Umbilical cord (tissue), 2 donors: Measurements from ENCODE around the gene ARVCF. TPM values are rescaled to one million over a fixed set of nuclear protein-coding genes. Genes with fewer than 3 reads are reported as not detected.

Source experiments
- DNase-seq: peaks from one replicate; pipeline ENCODE4 v3.0.0-alpha.2; 2015; ENCODE audit warnings: low spot score
- total RNA-seq: library from RNA; depleted of rRNA; stranded (reverse); fragments of >200 nt; gene quantifications from one replicate; pipeline ENCODE4 v1.2.3, GENCODE V29; 2014; ENCODE audit warnings: low replicate concordance; ENCODE audit not compliant: insufficient read depth

ARVCF gene
- total RNA-seq, 1 donor from 2014 or later, result 35.4 TPM

DNA sequence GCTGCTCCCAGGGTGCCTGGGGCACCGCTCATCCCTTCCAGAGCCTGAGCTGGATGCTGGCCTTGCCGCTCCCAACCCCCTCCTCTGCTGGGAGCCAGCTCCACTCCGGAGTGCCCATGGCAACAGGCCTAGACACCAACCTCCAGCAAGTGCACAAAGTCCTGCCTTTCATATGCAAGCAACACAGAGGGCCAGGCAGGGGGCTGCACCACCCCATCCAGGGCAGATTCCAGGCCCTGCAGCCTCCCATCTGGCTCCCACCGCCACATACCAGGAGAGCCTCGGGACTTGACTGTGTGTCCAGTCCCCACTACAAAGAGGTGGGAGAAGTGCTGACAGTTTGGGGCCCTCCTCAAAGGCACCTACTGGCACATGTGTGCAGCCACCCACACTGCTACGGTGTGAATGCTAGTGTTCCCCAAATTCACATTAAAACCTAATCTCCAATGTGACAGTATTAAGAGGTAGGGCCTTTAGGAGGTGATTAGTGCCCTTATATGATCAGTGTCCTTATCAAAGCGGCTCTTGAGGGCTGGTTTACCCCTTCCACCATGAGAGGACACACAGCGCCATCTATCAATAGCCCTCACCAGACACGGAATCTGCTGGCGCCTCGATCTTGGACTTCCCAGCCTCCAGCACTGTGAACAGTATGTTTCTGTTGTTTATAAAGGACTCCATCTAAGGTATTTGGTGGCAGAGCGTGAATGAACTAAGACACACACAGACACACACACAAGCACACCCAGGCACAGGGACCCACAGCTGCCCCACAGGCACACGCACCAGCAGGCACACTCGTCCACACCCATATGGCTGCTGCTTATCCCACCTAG, 16.2 kb downstream of the ARVCF start:
- no peak for DNase-seq

DNA sequence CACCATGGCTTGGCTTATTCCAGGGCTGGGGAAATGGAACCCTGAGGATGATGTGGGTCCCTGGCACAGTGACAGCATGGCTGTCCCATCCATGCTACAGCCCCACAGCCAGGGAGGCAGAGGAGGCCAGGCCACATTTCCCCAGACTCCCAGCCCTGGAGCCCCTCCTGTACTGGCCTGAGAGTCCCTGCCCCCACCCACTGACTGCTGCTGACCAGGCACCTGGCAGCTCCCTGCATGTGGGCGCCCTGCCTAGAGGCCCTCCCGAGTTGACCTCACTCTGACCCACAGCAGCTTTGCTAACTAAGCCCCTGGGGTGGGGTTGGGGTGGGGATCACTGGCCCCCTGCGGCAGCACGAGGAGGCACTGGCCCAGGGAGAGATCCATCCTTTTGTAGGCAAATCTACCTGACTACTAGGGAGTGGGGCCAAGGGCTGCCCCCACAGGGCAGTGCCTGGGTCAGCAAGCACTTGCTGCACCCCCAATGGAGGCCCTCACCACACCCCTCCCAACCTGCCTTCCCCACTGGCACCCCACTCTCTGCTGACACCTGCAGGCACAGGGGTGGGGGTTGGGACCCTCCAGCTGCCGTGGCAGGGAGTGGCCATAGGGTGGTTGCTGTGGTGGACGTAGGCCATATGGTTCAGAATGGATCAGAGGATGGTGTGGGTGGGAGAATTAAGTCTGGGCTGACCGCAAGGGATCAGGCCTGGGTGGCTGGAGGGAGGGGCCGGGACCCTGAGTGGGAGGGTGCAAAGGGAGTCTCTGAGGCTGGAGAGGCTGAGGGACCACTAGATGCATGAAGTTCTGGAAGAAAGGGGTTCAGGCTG, 17.4 kb downstream of the ARVCF start:
- DNase-seq, result no peak

DNA sequence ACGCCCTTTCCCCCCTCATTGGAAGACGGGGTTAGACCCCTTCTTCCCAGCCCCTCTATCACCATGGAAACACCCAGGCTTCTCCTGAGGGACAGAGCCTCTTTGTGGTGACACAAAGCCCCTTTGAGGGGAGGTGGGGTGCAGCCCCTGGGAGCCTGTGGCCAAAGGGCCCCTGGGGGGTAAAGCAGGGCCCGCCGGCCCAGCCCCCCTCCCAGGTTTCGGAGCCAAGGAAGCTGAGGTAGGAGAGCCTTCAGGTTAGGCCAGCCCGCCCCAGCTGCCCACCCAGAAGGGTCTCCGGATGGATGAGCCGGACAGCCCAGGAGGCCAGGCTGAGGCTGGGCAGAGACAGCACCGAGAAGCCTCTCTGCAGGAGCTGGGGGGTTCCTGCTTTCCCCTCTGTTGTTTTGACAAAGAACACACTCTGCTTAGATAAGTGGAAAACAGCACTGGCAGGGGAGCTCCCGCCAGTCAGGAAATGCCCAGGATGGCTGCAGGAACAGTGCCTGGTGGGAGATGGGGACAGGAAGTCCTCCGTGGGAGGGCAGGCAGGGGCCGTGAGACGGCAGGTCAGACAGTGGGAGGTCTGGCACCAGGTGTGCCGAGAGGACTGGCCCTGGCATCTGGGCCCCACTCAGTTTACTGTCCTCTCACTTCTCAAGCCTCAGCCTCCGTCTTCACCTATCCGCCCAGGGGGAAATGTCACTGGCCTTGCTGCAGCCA, 18.2 kb downstream of the ARVCF start:
- no peak for DNase-seq

DNA sequence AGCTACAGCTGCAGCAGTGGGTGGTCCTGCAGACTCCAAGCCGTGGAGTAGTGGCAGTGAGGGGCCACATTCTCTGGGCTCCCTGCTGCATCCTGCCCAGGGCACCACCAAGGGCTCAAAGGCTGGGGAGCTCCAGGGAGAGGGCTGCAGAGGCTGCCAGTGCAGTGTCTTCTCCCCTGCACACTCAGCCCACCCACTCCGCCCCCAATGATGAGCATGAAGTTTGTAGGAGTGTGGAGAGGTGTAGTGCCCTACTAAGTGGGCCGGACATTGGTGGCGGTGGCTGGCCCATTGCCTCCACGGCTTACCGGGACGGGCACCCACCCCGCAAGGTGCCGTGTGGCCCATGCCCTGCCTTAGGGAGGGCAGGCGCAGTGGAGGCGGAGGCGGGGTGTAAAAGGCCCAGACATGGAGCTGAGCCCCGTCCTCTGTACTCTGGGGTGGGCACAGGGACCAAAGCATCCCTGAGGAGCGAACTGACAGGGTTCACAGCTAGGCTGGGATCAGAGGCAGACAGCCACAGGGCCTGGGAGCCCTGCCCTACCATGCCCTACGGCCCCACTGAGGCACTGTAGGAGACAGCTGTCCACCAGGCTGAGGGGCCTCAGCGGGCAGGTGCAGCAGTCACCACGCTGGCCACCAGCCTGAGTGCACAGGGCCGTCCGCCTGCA, 18.9 kb downstream of the ARVCF start:
- DNase-seq, result no peak

DNA sequence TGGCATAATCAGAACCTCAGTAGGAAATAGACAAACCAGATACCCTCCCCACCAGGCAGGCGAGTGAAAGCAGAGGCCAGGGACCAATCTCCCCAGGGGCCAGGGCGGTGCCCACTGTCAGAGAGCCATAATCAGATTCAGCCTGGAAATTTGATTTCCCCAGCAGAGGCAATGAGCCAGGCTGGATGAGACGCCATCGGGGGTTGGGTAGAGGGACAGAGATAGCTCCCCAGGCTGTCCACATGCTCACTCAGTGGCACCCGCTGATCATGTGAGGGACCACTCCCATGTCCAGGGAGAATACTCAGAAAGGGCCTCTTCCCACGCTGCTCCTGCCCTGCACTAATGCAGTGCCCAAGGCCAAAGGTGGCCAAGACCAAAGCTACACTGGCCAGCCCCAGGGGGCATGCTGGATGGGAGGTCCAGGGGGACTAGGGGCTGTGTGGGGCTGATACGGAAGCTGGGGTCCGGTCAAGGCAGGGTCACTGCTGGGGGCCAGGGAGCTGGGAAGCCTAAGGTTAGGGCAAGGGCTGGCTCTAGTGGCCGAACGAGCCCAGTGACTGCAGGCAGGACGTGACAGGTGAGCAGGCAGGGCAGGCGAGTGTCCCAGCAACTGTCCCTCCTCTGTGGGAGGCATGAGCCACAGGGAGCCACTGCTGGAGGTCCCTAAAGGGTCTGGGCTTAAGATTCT, 19.8 kb downstream of the ARVCF start:
- no peak for DNase-seq

DNA sequence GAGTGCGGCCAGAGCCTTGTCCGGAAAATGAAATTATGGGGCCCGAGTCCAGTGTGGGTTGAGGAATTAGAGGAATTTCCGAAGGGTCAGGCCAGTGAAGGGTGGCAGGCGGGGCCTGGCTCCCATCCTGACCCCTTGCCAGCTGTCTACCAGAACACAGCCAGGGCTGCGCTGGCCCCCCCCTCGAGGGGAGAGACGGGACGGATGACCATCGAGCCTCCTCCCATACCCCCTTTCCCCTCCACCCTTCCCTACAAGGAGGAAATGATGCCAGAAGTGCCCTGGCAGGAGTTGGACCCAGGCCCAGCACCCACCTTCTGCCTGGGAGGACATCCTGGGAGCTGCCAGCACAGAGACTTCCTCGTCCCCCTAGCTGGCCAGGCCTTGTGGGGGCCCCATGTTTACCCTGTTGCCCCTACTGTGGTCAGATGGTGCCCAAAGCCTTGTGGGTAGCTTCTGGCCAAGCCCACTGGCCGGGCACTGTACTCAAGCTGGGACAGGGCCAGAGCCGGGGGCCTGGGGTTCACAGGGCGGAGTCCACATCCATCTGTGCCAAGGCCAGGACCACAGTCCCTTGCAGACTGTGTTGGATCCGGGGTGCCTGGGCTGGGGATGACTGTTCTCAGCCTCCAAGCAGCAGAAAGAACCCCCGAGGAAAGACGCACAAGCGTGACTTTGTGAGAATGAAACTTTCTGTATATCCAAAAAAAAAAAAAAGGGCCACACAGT, 20.8 kb downstream of the ARVCF start:
- peak; percentile 58 for DNase-seq

DNA sequence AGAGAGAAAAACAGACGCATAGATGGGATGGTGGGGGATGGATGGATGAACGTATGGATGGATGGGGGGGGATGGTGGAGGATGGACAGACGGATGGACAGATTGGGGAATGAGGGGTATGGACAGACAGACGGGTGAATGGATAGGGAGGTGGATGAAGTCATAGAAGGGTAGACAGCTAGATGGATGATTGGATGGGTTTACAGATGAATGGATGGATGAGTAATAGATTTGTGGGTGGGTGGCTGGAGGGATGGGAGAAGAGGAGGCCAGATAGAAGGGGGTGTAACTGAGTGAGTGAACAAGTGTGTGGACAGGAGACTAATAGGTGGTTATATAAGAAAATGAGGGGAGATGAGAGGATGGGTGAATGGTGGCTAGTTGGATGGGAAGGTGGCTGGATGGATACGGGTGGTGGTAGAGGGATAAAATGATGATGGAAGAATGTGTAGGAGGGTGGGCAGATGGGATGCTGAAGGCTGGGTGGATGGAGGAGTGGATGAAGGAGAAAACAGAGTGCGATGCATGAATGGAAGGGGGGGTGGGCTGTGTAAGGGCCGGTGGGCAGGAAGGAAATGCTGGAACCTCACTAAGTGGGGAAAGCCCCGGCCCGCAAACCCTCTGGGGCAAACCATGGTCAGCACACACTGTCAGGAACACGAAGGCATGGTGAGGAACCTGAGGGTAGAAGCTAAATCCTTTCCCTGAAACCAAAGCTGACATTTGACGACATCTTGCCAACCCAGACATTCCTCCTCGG, 21.6 kb downstream of the ARVCF start:
- DNase-seq, result no peak

DNA sequence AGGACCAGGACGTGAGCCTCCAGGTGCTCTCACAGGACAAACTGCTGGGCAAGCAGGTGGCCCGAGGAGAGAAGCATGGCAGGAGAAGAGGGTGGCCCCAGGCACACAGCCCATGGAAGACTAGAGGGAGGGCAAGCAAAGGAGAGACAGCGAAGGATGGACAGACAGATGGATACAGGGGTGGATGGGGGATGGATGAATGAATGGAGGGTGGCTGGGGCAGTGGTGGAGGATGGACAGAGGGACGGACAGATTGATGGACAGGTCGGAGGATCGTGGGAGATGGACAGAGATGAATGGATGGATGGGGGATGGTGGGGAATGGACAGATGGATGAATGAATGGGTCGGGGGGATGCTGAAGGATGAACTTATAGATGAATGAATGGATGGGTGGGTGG, 22.7 kb downstream of the ARVCF start:
- DNase-seq, result no peak

DNA sequence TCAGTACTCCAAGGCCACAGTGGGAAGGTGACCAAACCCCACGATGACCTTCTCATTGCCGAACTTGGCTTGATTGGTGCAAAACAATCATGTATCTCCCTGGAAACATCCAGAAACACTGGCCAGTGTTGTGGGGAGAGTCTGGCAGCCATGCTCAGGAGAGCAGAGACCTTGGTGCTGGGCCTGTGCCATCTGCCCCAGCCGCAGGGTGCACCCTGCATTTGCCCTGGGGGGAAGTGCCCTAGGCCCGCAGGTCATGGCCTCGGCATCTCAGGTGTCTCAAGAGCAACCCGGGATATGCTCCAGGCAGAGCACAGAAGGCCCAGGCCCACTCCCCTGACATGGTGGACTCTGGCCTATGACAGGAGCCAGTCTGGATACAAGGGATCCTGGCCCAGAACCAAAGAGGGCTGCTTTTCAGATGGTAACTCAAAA, 23.7 kb downstream of the ARVCF start:
- no peak for DNase-seq

DNA sequence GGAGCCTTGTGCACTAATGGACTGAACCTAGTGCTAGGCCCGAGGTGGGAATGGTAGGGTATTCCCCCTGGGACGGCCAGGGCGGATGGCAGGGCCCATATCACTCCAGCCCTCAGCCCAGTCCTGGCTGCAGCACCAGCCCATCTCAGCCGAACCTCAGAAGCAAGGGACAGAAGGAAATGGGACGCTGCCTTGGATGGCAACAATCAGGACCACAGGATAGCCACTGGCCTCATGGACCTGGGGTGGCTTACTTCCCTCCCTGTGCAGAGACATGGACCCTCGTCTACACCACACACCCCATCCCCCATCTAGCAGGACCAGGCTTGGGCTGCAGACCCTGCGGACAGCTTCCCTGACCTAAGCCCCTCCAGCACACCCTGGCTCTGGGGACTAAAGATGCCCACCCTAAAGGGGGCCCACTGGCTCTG, 24.1 kb downstream of the ARVCF start:
- no peak for DNase-seq

DNA sequence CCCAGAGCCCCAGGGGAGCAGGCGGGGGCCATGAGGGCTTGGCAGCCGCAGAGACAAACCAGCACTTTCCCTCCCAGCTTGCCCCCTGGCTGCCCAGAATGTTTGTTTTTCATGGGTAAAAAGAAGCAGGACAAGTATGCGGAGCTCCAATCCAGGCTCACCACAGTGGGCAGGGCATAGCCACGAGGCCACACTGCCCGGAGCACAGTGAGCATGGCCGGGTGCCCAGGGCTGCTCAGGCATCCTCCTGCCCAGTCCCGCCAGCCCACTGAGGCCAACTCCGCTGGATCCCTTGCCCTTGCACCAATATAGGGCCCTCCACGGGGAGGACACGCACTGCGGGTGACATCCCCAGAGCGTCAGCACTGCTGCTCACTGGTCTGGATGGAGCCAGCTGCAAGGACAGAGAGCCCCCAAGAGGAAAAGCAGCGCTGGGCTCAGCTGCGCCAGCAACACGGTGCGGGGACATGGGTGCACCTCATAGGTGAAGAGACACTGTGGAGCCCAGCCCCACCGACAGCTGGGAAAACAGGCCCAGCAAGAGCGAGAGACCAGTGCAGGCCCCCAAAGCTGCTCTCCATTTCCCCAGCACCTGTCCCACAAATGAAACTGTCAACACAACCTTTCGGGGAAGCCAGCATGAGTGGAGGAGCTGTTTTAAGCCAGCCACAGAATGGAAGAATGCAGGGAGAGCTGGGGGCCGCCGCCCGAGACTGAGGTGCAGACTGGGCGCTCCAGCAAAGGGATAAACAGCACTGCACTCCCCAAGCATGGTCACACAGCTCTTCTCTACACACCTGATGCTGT, 24.8 kb downstream of the ARVCF start:
- DNase-seq, result no peak

DNA sequence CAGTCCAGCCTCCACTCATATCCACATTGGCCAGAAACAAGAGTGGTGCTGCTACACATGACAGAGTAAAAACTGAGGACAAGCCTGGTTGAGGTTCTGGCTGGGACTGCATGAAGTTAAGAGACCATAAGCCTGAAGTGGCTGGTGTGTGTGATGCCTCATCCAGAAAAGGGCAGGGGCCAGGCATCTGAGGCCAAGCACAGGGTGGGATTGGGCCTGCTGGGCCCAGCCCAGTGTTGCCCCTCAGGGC, 25.3 kb downstream of the ARVCF start:
- DNase-seq, result no peak

DNA sequence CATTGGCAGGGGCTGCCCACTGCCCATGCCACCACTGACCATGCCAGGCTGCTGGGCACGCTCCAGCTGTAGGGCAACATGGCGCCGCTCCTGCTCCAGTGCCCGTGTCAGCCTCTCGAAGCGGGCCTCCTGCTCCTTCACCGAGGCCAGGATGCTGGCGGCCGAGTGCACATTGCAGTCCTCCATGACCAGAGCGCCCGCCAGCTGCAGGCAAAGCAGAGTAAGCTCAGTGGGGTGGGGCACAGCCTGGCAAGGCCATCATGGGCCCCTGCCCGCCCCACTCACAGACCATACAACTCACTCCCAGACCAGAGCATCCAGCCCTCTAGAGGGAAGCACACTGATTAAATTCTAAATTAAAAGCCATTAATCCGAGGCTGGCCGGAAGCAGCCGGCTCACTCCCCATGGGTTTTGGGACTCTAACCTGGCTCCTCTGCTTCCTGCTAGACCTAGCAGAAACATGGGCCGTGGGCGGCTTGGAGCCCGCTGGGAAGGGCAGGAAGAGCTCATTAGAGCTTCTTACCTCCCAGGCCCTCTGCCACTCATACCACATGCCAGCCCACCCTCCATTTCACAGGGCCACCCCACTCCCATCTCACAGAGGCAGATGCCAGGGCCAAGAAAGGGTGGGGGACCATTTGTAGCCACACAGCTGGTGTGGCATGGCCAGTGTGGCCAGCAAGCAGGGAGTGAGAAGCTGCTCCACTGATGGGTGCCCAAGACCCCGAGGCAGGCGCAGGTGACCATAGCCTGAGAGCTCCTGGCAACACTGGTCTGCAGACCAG, 25.8 kb downstream of the ARVCF start:
- no peak for DNase-seq

DNA sequence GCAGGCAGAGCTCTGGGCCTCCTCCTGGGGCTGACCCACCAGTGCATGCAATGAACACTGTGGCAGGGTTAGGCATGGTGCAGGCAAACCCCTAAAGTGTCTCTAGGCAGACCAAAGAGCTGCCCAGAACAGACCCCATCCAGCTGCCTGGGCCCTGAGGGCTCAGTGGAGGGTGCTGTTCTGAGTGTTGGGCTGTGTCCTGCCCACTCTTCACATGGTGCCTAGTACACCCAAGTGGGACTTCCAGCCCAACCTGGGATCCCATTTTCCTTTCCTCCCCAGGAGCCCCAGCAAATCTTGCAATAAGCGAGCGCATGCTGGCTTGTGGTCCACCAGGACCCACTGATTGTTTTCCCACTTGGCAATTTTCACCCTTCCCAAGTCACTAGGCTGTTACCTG, 26.4 kb downstream of the ARVCF start:
- no peak for DNase-seq

DNA sequence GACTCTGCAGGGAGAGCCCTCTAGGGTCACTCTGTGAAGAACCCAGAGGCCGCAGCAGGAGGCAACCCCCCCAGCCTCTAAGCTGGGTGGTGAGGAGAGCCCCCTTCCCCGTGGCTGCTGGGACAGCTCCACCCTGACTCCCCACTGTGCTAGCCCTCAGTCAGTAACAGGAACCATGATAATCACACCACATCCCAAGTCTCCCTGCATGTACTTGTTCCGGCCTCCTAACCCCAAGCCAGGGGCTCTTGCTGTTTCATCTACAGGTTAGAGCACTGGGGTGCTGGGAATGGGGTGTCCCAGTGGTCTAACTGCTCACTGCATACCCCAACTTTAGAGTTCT, 26.9 kb downstream of the ARVCF start:
- DNase-seq, result no peak

DNA sequence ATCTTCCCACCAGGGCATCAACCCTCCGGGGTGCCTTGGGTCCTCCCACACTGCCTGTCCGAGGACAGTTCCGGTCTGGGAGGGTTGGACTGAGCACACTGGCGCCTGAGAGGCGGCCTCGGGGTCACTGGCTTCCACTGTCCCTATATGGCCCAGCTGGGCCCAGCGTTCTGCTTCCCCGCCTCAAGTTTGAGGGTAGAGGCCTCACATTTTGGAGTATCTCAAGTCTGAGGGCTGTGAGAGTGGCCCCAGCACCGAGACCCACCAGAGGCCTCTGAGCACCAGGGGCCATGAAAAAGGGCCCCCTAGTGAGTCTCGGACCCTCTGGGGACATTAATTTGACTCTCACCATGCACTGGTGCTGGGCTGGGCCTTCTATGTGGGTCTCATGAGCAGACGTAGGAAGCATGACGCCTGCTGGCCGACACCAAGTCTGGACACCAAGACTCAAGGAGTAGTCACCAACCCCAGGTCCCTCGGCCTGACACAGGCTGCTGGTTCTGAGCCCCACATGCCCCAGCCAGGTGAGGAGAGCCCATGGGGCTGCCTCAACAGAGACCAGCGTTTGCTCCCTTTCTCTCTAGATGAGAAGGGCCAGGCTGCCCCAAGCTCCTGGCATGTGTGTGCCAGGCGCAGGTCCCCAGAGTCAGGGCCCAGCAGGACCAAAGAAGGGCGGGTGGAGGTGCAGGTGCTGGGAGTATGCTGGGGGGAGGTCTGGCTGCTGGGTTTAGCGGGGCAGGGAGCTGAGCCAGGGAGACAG, 27.5 kb downstream of the ARVCF start:
- no peak for DNase-seq

DNA sequence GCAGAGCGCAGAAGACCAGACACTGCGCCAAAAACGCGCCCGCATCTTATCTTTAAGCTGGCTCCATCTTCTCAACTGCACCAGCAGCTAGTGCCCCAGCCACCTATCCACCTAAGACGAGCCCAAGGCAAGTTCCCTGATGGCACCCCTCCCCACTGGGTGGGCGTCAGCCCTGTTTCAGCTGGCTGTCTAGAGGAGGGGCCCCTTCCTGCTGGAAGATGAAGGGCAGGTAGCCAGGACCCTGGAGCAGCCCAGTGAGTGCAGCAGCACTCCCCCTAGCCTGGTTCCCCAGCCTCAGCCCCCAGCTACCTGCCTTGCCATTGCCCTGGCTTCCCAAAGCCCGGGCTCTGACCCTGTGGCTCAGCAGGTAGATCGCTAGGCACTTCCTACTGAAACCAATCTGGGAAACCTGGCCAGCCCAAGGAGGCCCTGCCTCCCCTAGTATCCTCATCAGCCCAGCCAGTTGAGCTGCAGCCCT, 28.3 kb downstream of the ARVCF start:
- no peak for DNase-seq
